AG10803 (cell line): ENCODE data around the gene TUBGCP6.

ENCODE experiments used
- DNase-seq: peaks from one replicate; pipeline ENCODE4 v3.0.0; 2010; ENCODE audit warnings: low read depth
- H3K4me3 ChIP-seq: 2 replicates; pipeline ENCODE4 v1.5.1; 2011; ENCODE audit warnings: mild to moderate bottlenecking, low read length, control low read depth
- CTCF ChIP-seq: conservative IDR thresholded peaks from 2 replicates; pipeline ENCODE4 v1.5.1; 2011; ENCODE audit warnings: mild to moderate bottlenecking, low read length, control low read depth, inconsistent platforms

Gene TUBGCP6

GRCh38 chr22:50243685-50244419 lies 971 bp downstream of the TUBGCP6 start:
- no peak for DNase-seq
- H3K4me3 ChIP-seq = peak overlapping the region; percentile 97

GRCh38 chr22:50242406-50242949 lies 2.3 kb downstream of the TUBGCP6 start:
- no peak for TF ChIP-seq CTCF
- H3K4me3 ChIP-seq = peak overlapping the region; percentile 55
- no peak for DNase-seq

More at GRCh38 chr22:50243685-50244419, 971 bp downstream of the TUBGCP6 start:
- no peak for TF ChIP-seq CTCF

DNA sequence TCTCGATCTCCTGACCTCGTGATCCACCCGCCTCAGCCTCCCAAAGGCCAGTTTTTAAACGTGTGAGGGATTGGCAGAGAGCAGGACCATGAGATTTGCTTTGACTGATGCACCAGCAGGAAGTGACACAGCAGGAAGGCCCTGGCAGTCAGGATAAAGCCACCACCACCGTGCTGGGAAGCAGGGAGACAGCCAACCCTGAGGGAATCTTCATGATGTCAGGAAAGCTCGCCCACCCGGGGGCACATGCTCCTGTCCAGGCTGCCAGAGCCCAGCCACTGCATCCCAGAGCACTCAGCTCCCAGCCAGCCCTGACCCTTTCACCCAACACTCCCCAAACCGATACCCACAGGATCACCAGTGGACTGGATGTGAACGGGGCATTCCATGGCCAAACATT lies 6.1 kb downstream of the TUBGCP6 start:
- no peak for DNase-seq
- TF ChIP-seq CTCF = no peak
- no peak overlapping the region for H3K4me3 ChIP-seq

- peak; percentile 45 for TF ChIP-seq CTCF
- no peak overlapping the region for H3K4me3 ChIP-seq
- DNase-seq = no peak
These were observed 8.0 kb downstream of the TUBGCP6 start for GRCh38 chr22:50236731-50237409.

DNA sequence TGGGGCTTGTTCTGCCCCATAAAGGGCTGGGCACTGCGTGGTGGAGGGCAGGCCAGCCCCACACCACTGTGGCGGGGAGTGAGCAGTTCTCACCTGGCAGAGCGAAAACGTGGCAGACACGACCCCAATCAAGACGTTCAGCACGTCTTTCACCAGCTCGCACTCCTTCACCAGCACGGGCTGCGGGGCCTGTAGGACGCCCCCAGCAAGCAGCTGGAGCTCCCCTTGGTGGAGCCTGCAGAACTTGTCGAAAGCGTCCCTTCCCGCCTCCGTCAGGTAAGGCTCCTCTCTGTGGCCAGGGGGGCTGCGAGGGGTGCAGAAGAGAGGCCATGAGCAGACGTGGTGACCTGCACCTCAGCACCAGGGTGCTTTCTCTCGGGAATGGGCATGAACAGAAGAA lies 11.6 kb downstream of the TUBGCP6 start:
- no peak overlapping the region for H3K4me3 ChIP-seq
- no peak for TF ChIP-seq CTCF
- DNase-seq = no peak

DNA sequence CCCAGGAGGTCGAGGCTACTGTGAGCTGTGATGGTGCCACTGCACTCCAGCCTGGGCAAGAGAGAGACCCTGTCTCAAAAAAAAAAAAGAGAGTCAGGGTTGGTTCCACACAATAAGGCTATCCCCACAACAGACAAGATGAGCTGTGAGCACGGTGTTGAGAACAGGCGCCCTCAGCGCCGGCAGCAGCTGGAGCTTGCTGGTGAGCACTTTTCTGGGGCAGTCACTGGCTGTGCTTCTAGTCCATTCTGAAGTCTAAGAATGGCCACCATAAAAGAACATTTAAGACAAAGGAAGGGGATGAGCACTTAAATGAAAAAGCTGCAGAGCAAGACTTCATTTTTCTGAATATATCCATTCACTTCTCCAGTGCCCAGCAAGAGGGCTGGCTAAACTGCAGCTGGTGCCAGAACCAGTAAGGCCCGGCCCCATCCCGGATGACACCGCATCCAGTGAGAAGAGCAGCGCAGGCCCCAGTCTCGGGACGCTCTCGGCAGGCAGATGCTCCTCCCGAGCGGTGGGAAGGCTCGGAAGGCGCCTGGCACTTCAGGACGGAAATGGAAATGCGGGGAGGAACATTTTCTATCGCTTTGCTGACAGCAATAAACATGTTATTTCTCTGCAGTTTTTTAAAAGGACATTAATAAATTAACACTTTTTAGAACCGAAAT lies 12.2 kb downstream of the TUBGCP6 start:
- no peak for DNase-seq
- TF ChIP-seq CTCF = no peak
- H3K4me3 ChIP-seq = no peak overlapping the region
